GF-D8 (cell line): ENCODE results near the gene FJX1.

Source experiments
- DNase-seq: peaks from one replicate; lab custom pipeline; 2025; lab: John Stamatoyannopoulos, UW

The FJX1 gene

DNA sequence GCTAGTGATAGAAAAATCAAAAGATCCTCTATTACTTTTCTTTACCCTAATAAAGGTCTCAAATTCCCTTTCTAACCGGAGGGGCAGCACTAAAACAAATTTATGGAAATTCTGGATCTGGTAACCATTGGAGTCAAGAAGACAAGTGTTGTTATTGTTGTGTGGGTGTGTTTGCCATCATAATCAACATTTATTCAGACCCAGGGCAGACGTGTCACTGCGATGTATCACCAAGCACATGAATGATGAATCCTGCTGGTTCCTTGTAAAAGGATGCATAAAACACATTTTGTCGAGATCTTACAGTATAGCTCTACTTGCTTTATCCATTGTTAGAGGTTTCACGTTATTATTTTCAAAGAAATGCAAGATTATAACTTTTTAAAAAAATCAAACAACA lies 12.1 kb upstream of the FJX1 start:
- no peak for DNase-seq

DNA sequence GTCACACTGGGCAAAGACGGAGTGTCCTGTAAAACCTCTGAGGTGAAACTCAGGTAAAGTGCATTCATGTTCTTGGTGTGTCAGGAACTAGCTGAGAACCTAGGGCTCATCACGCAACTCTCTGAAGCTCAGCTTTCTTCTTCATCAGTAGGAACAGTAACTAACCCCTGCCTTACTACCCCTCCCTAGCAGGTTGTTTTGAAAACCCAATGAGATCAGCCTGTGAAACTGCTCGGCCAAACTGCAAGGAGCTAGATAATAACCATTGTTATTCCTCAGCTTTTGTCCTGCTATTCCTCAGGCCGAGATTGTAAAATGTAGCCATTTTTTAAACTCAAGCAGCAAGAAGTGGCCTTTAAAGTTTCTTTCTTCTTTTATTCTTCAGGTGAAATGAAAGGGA lies 9.8 kb upstream of the FJX1 start:
- DNase-seq: no peak

DNA sequence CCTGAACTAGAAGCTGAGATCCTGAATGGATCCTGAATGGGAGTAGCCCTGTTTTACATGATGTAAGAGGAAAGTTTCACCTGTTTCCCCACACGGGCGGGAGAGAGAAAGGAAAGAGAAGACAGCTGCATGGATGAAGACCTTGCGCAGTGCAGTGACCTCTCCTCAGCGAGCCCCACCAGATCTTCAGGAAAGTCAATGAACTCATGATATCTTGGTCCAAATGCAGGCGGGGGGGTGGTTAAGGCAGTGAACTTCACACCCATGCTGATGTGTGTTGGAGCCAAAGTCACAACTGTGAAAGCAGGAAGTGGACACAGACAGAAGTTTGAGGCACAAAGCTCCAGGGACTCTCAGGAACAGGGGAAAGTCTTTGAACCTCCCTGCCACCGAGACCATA lies 8.6 kb upstream of the FJX1 start:
- no peak for DNase-seq

DNA sequence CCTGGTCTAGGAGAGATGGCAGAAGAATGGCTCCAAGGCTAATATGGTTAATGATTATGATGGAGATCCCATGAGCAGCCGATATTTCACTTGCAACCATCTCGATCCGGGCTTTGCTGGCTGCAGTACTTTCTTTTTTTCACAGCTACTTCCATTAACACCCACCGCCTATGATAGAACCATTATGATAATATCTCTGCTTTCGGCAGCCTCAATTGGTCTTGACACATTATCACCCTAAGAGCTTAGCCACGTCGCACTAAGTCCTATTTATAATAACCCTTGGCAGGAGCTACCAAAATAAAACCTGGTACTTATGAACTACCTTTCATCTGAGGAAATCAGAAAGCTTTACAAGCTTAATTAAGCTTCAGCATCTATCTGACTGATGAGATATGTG lies 7.6 kb upstream of the FJX1 start:
- DNase-seq: no peak

DNA sequence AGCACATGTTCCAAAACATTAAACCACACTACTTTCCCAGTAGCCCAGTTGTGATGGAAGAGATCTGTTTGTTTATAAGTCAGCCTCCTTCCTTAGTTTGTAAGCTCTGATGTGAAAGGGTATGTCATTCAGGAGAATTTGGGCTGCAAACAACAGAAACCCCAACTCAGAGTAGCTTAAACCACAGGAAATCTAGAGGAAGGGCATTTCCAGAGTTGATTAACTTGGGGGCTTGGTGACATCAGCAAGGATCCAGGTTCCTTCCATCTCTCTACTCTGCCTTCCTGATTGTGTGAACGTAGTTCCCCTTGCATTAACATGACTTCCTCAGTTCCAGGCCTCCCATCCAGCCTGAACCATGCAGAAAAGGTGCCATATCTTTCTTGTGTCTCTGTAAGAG lies 6.5 kb upstream of the FJX1 start:
- no peak for DNase-seq

DNA sequence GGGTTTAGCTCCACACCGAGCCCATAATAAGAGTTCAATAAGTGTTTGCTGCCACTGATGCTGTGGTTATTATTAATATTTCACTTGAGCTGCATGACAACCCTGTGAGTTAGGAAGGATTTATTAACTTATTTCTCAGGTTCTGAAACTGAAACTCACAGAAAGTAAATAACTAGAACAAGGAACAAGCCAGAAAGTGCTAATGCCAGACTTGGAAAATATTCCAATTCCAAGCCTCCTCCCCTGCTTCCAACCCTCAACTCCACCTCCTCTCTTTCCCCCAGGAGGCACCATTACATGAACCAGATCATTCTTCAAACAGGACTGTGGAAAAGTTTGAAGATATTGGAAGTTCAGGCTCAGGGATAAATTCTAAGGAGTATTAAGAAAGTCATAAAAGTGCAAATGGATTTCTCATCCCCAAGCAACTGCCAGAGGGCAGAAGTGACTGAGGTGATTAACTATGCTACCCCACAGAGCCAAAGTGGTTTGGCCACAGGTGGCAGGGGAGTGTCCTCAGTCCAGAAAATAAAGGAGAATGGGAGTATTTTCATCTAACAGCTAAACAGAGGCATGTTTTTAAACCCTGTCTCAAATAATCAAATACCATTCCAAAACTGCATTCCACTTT lies 3.2 kb upstream of the FJX1 start:
- no peak for DNase-seq

DNA sequence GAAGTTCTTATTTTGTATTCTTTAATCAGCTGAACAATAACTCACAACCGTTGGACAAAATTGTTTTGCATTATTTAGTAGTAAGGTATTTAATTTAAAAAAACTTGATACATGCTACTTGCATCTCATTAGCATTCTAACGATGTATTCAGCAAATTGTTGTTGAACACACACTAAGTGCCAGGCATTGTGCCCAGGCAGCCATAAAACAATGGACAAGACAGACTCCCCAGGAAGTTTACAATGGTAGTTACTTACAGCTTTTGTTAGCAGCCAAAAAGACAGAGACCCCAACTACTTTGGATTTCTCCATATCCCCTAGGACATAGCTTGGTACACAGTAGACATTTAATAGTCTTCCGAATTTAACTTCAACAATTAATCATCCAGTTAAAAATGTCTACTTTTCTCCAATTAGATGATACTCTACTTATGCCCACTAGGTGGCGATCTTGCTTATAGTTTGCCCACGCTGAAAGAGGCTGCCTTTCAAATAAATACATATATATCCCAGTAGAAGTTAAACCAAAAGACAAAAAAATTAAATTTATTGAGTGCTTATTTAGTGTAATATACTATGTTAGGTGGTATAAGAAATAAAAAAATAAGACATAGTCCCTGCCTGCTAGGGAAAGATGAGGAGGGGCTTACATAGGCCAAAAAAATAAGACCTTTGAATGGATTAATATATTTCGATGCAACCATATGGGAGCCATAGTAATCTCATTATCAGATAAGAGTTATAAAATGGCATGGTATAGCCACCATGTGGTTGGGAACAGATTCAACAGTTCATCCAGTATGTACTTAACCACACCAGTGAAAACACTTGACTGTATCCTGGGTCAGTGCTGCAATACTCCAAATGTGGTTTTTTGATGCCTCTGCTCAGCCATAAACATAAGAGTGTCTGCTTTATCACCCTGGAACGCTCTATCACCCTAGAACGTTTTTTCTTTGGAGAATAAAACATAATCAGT lies 2.0 kb upstream of the FJX1 start:
- peak; percentile 7 for DNase-seq

DNA sequence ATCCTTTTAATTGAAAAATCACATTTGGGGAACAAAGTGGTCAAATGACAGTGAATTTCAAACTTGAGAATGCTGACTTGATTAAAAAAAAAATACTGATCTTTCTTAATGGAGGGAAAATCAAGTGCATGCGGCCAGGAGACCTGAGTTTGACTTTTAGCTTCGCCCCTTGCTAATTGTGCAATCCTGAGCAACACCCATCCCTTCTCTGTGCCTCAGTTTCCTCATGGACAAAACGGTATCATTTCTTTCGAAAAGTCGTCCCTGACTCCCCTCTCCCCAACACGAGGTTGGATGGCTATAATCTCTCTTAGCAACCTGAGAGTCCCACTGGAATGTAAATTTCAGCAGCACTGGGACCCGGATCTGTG lies 959 bp upstream of the FJX1 start:
- DNase-seq: no peak

DNA sequence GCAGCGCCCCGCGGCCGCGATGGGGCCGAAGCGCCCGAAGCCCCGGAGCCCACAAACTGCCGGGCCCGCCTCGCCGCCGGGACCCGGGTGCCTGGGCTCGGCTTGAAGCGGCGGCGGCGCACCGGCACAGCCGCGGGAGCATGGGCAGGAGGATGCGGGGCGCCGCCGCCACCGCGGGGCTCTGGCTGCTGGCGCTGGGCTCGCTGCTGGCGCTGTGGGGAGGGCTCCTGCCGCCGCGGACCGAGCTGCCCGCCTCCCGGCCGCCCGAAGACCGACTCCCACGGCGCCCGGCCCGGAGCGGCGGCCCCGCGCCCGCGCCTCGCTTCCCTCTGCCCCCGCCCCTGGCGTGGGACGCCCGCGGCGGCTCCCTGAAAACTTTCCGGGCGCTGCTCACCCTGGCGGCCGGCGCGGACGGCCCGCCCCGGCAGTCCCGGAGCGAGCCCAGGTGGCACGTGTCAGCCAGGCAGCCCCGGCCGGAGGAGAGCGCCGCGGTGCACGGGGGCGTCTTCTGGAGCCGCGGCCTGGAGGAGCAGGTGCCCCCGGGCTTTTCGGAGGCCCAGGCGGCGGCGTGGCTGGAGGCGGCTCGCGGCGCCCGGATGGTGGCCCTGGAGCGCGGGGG lies 346 bp downstream of the FJX1 start:
- DNase-seq: no peak

DNA sequence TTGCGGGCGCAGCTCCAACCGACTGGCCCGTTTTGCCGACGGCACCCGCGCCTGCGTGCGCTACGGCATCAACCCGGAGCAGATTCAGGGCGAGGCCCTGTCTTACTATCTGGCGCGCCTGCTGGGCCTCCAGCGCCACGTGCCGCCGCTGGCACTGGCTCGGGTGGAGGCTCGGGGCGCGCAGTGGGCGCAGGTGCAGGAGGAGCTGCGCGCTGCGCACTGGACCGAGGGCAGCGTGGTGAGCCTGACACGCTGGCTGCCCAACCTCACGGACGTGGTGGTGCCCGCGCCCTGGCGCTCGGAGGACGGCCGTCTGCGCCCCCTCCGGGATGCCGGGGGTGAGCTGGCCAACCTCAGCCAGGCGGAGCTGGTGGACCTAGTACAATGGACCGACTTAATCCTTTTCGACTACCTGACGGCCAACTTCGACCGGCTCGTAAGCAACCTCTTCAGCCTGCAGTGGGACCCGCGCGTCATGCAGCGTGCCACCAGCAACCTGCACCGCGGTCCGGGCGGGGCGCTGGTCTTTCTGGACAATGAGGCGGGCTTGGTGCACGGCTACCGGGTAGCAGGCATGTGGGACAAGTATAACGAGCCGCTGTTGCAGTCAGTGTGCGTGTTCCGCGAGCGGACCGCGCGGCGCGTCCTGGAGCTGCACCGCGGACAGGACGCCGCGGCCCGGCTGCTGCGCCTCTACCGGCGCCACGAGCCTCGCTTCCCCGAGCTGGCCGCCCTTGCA lies 1.0 kb downstream of the FJX1 start:
- DNase-seq: no peak

DNA sequence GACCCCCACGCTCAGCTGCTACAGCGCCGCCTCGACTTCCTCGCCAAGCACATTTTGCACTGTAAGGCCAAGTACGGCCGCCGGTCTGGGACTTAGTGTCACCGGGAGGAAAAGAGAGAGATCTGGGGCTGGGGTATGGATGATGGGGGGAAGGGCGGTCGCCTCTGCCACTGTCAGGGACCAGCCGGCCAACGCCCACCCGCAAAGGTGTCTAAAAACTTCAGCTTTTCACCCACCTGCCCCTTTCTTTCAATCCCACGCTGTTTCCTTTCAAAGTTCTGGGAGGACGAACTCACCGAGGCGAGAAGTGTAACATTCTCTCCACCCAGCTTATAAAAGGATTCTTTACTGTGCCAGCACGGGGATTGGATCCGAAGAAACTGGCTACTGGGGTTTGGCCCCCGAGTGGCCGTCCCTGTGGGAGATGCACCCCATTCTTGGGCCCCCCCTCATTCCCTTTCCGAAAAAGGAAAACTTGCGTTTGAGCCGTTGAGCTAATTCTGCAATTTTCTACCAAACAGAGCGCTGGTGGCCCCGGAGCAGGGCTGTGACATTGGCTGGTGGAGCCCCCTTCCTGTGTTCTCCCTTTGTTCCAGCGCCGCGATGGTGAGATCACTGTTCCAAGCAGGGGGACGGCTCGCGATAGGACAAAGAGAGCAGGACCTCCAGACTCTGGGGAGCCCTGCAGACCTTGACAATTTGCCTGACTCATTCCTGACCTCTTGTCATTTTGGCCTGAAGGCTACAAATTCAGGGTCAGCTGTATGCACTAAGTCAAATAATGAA lies 1.8 kb downstream of the FJX1 start:
- DNase-seq: no peak

DNA sequence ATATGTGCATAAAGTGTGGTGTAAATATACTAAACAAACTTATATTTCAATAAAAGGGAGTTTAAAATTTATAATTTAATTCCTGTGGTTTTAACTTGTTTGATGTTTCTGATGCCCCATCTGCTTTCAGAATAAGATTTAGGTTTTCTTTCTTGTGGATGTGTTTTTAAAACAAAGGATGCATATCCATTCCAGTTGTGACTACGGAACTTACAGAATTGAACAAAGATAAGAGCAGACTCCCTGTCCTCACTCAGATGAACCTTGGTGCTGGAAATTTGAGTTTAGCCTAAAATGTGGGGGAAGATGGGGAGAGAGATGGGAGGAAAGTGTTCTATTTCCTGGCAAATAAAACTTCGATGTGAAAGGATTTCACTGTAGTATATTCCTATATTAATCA lies 2.5 kb downstream of the FJX1 start:
- no peak for DNase-seq

DNA sequence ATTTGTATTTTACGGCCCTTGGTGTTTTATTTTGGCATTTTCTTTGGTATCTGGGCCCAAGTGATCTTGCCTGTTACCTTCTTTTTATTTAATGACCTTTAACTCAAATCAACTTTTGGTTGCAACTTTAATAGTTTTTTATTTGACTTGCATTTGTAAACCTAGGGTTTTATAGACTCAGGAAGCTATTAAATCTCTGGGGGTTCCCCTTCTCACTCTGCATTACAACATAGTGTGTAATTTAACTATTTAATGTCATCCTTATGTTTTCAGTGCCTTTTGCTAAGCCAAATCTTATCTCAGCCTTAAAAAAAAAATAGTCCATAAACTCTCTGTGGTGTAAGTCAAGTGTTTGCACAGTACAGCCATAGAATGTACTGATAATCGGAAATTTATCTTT lies 3.4 kb downstream of the FJX1 start:
- no peak for DNase-seq

DNA sequence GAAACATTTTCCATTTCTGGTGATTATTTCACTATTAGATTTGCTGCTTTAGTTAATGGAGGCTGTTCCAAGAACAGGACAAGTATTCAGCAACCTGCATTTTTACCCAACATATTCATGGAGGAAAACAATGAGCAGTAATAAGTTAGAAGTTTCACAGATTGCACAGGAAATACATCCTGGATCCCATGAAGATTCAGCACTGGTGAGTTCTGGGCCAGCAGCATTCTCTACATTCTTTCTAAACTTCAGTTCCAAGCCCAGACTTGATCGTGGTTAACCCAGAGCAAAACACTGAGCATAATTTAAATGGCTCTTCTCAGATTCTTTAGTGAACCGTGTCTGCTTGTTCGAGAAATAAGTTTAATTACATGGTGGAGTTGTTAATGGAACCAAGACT lies 3.8 kb downstream of the FJX1 start:
- no peak for DNase-seq

DNA sequence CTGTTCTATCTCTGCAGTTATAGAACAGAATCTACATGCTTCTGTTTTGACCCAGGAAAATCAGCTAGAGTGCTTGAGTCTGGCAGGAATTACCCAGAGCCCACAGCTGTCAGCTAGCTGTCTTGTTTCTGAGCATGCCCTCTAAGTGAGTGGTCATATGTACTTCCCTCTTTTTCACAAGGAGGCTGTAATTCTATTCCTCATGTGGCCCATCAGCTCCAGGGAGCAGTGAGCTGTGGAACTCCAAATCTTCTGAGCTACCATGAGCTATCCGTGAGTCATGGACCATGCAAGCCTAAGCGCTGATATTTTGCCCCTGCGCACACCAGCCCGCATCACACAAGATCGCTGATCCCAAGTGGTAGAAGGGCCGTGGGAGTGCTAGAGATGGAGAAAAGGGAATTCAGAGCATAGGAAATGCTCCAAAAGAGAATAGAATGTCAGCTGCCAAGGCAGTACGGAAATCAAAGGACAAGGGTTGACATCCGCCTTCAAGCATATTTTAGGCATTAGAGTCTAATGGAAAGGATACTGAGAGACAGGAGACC lies 5.4 kb downstream of the FJX1 start:
- no peak for DNase-seq

DNA sequence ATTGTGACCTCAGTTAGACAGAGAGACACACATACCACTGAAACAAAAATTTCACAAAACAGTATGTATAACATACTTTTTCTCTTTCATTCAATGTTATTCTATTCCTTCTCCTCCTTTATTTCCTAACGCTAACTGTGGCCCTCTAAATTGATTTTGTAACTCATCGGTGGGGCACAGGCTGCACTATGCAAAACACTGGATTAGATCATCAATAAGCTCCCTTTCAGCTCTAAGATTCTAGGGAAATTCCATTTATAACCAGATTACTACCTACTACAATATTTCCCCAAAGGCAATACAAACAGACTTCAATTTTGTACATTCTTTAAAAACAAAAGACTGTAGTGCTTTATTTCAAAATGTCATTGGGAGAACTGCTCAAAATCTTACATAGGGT lies 6.1 kb downstream of the FJX1 start:
- no peak for DNase-seq

DNA sequence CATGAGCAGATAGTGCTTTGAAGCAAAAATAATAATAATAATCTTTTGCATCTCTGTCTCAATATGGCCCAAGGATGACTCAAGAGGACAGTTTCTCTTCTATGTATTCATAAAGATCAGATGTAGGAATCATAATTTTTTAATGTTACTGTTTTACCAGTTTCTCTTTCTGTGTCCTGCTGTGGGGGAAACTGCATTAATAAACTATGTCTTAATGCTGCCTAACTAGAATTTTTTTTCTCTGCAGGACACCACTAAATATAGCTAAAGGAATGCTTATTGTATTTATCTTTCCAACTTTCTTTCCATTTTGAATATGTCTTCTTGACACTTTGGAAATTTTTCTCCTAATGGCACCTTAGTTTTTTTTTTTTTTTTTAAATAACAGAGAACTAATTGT lies 6.5 kb downstream of the FJX1 start:
- DNase-seq: no peak

DNA sequence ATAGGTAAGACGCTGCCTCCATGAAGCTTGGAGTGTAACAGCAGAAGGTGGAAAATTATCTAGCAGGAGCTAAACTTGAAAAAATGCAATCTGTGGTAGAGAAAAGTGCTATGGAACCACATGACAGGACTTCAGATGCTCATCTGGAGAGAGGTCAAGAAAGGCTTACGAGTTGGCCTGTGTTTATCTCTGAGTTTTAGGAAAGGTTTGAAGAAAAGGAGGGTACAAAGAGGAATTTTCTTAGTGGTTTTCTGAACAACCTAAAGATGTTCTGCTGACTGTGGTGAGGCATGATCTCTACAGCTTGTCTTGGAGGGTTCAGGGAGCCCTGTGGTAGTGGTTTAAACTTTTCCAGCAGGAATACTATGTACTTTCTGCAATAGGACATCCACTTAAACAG lies 8.2 kb downstream of the FJX1 start:
- DNase-seq: no peak

DNA sequence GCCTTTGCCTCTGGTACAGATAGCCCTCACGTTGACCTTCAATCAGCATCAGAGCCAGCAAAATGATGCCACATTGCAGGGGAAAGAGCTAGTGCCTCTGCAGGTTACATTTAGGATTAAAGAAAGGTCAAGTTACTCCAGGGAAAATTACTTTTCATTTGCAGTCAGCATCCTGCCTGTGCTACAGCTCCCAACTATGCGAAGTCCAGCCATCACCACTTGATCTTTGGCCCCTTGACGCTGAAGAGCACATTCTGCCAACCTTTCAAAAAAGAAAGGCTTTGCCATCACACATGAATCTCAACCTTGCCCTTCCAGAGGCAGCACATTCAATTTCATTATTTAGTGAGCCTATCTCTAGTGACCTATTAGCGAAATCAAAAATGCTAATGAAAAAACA lies 11.3 kb downstream of the FJX1 start:
- DNase-seq: no peak

DNA sequence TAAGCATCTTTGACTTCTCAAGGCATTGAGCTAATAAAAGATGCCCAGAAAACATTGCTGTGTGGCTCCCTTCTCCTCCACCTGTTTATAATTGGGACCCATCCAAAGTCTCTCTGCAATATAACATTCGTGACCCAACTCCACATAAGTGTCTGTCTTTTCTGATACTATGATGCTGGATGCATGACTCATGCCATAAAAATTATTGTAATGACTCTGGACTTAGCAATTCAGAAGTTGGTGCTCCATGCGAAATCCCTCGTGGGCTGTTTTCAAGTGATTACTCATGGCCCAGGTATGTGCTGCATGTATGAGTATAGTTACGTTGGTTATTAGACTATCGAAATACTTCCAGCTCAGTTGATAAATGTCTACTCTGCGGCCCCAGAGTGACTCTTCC lies 11.7 kb downstream of the FJX1 start:
- no peak for DNase-seq

DNA sequence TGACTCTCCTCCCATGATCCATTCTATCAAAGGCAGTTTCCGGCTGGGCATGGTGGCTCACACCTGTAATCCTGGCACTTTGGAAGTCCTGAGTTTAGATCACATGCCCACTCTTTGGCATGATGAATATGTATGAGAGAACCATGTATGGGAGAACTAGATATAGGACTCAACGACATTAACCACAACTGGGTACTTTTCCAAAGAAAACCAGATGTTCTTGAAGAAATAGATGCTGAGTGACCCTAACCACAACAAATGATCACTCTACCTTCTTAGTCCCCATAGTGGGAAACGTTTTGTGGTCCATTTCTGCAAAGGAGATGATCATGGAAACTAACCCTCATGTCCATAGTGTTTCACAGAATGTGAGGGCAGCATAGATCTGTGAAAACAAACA lies 13.6 kb downstream of the FJX1 start:
- no peak for DNase-seq

DNA sequence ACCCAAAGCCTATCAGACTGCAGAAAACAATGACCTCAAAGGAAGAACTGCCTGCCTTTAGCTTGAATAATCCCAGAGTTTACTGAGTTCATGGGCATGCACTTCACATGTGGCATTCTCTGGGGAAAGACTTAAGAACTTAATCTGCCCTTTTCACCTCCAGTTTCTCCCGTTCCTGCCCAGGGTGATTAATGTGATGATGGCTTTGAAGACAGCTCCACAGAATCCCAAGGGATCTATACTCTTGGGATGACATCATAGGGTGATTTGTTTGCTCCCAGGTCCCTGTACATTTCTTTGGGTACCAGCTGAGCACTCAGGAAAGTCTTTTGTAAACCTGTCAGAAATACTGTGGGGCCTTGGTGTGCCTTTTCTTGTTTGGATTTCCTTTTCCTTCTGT lies 14.0 kb downstream of the FJX1 start:
- DNase-seq: no peak
